Thyroid gland (tissue), 4 donors: Measurements from ENCODE around the gene ZNF813.

Experiments used
- POLR2A ChIP-seq, 2 donors: fragments of 450-650 bp; IDR thresholded peaks; one replicate each; pipeline ENCODE4 v1.6.1; 2017; ENCODE audit warnings: antibody characterized with exemption in 2 of 2, mild to moderate bottlenecking in 2 of 2, moderate library complexity in 1 of 2
- TF ChIP-seq, protein P1 (sequence below), 6 experiments: fragments of 200-600 bp in 3 of 6; fragments of 450-650 bp in 3 of 6; sonication (generic) in 3 of 6; IDR thresholded peaks; one replicate each; pipeline ENCODE4 v1.5.1; 2016 to 2019; ENCODE audit warnings: antibody characterized with exemption in 6 of 6, mild to moderate bottlenecking in 2 of 6, inconsistent platforms in 1 of 6, moderate library complexity in 1 of 6

DNA sequence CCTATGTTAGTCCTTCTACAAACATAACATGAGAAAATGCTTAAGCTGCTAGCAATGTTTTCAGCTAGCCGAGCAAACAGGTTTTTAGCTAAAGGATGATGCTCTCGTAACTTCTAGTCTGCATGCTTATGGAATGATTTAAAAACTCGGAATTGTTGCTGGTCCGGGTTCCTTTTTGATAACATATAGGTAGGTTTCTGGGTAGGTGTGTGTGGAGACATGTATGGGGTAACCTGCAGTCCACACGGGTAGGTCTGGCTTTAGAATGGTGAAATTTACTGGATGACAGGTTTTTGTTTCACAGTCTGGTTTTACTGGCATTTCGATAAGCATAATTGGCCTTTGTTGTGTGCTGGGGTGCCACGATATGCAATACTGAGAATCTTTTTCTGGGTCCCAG, 4.4 kb downstream of the ZNF813 start:
- no peak for TF ChIP-seq POLR2A (IDR thresholded peaks at IDR 0.05)
- TF ChIP-seq, protein P1, sequence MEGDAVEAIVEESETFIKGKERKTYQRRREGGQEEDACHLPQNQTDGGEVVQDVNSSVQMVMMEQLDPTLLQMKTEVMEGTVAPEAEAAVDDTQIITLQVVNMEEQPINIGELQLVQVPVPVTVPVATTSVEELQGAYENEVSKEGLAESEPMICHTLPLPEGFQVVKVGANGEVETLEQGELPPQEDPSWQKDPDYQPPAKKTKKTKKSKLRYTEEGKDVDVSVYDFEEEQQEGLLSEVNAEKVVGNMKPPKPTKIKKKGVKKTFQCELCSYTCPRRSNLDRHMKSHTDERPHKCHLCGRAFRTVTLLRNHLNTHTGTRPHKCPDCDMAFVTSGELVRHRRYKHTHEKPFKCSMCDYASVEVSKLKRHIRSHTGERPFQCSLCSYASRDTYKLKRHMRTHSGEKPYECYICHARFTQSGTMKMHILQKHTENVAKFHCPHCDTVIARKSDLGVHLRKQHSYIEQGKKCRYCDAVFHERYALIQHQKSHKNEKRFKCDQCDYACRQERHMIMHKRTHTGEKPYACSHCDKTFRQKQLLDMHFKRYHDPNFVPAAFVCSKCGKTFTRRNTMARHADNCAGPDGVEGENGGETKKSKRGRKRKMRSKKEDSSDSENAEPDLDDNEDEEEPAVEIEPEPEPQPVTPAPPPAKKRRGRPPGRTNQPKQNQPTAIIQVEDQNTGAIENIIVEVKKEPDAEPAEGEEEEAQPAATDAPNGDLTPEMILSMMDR (IDR thresholded peaks at IDR 0.05) = no peak
